Measurements from ENCODE around the gene EXT2.

The EXT2 gene

DNA sequence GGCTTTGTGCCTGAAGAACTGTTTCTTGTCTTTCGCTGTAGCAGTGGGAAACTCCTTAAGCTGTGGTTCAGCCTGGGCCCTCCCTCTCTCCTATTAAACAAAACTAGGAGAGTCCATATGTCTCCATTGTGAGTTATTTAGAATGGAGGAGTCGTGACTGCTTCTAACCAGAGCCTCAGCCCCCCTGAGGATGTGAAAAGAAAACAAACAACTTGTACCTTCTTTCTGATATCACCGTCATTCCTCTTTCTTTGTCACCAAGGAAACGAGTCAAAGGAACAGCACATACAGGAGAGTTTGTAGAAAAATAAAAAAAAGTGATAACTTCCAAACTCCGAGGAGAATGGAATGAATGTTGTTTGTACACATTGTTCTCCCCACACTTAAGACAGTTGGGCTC lies 11.6 kb upstream of the EXT2 start:
- in situ Hi-C loops (cut with HindIII; ENCODE audit: low sequenced_read_pairs): no loop called here

DNA sequence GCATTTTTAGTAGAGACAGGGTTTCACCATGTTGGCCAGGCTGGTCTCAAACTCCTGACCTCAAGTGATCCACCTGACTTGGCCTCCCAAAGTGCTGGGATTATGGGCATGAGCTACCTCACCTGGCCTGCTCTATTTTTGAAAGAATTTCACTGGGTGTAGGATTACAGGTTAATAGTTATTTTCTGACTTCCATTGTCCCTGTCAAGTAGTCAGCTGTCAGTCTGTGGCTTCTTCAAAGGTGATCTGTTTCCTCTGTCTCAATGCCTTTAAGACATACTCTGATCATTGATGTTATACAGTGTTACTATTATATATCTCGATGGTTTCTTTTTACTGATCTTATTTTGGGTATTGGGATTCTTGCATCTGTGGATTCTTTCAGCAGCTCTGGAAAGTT lies 10.1 kb upstream of the EXT2 start:
- in situ Hi-C loops (cut with HindIII; ENCODE audit: low sequenced_read_pairs): no loop called here

DNA sequence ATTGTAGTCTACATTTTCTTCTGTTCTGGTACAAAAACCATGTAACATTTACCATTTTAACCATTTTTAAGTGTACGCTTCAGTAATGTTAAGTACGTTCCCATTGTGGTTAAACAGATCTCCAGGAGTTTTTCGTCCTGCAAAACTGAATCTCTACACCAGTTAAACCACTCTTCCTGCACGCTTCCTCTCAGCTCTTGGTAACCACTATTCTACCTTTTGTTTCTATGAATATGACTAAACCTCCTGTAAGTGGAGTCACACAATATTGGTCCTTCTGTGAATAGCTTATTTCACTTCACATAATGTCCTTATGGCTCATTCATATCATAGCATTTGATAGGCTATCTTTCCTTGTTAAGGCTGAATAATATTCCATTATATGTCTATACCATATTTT lies 7.1 kb upstream of the EXT2 start:
- in situ Hi-C loops (cut with HindIII; ENCODE audit: low sequenced_read_pairs): no loop called here

DNA sequence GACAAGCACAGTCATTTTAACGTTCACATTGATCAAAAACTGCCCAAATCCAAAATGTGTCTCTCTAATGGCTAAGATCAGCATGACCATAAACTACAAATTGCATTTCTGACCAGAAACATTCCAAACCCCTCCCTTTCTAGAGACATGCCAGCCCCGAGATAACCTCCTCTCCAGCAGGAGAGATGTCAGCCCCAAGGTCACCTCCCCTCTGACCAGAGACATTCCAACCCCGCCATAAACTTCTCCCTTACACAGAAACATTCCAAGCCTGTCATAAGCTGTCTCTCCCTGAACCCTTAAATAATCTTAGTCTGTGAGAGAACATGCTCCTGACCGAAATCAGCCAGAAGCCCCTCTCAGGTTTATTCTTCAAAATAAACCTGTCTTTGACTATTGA lies 6.6 kb upstream of the EXT2 start:
- in situ Hi-C loops (cut with HindIII; ENCODE audit: low sequenced_read_pairs): no loop called here

DNA sequence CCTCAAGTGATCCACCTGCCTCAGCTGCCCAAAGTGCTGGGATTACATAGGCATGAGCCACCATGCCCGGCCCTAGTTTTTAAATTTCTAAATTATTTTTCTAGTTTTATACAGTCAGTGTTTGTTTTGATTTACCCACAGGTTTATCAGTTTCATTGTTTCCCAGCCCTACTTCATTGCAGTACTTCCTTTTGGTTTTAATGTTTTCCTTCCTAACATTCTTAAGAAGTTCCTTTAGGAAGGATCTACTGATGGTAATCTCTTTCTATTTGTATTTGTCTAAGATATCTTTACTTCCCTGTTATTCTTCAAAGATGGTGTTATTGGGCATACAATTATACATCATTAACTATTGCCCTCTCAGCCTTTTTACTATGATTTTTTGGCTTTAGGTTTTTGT lies 4.9 kb upstream of the EXT2 start:
- in situ Hi-C loops (cut with HindIII; ENCODE audit: low sequenced_read_pairs): no loop called here

DNA sequence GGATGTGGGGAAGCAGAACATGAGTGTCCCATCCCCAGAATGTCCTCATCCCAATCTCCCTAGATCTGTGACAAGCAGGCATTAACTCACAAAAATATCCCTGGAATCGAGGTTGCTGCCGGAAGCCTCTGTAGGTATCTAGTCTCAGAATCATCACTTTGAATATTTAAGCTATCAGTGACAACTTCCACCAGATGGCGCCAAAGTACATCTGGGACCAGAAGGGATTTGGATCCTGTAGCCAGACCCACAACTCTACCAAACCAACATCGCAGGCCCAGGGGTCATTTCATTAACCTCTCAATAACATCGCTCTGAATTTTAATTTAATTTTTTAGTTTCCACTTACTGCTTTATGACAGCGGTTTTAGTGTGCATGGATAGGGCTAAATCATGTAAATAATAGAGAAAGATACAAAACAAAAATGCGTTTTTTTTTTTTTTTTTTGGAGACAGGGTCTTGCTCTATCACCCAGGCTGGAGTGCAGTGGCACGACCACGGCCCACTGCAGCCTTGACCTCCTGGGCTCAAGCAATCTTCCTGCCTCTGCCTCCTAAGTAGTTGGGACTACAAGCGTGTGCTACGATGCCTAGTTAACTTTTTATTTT lies 1.1 kb upstream of the EXT2 start:
- in situ Hi-C loops (cut with HindIII; ENCODE audit: low sequenced_read_pairs): no loop called here

DNA sequence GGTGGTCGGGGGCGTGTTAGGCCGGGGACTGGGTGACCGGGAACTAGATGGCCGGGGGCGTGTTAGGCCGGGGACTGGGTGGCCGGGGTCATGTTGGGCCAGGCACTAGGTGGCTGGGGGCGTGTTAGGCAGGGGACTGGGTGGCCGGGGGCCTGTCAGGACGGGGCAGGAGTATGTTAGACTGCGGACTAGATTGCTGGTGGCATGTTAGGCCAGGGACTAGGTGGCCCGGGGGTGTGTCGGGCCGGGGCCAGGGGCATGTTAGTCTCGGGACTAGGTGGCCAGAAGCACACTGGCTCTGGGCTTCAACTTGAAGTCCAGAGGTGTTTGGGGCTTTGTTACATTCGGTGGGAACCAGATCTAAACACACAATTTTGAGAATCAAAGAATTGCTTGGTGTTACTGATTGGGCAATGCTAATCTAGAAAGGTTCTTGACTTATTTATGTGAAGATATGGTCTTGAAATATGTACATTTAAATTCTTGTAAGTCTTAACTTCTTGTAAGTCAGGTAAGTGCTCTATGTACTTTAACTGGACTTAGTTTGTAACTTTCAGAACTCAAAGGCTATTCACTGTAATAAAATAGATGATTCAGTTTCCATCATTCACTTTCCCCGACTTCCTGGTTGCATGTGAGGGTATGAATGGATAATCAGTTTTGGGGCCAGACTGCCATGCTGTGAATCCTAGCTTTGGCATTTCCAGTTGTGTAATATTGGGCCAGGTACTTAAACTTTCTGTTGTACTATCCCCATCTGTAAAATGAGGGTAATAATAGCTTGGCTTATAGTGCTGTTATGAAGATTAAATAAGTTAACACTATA lies 1.1 kb downstream of the EXT2 start:
- in situ Hi-C loops (cut with HindIII; ENCODE audit: low sequenced_read_pairs): no loop called here

DNA sequence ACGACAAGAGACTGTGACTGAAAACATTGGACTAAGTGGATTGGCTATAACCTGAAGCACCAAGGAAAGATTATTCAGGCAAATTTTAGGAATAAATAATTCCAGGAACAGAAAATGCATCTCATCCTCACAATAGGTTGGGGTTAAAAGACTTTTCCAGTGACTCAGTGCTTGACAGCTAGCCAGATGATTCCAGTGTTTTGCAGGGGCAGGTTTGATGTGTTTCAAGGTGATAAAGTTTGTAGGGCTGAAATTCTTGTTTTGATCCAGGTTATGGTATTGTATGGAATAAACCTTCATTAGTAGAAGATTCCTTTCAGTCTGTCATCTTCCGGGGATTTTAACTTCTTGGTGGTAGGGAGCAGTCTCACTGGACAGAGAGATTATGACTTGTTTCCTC lies 2.3 kb downstream of the EXT2 start:
- in situ Hi-C loops (cut with HindIII; ENCODE audit: low sequenced_read_pairs): no loop called here

DNA sequence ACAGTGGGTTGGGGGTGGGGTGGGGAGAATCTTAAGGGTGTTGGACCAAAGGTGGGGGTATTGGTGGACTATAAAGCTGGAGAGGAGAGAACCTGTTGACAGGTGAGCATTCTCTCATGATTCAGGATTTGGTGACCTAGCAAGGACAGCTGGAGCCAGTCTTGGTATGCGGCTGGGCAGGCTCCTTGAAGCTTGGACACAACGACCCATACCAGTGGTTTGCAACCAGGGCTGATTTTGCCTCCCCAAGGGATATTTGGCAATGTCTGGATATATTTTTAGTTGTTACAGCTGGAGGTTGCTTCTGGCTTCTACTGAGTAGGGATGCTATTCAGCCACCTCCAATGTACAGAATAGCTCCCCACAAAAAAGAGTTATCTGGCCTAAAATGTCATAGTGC lies 5.6 kb downstream of the EXT2 start:
- in situ Hi-C loops (cut with HindIII; ENCODE audit: low sequenced_read_pairs): loop anchor here (25.0 kb wide), 2 partner anchors 436 to 786 kb away; no protein-coding TSS in a partner anchor

DNA sequence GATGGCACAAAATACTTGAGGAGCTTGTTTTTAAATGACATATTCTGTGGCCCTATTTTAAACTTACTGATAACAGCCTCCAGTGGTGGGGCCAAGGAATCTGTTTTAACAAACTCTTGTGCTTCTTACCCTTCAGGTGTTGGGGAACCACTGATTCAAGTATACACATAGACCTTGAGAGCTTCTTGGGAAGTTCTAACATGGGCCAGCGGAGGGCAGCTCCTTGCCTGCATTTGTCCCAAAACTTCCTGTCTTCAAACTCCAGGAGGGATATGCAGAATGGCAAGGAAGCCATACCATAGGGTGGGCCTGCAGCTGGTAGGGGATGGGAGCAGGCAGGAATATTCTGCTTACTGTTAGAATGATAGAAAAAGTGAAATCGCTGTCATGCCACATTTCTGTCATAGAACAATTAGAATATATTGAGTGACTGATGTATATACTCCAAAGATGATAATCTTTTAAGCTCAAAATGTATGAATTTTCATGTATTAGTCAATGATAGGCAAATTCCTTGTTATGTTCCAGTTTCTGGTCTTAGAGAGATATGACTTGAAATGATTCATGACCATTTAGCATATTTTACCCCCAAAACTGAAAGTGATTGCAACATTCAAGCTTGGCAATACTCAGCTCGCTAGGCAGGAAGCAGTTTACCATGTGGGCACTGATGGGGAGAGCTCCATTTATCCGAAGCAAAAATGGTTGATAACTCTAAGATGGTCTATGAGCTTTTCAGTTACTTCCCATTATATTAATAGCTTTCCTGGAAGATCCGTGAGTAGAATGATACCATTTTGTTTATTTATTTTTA lies 9.2 kb downstream of the EXT2 start:
- in situ Hi-C loops (cut with HindIII; ENCODE audit: low sequenced_read_pairs): loop anchor here (25.0 kb wide), 2 partner anchors 433 to 783 kb away; no protein-coding TSS in a partner anchor

DNA sequence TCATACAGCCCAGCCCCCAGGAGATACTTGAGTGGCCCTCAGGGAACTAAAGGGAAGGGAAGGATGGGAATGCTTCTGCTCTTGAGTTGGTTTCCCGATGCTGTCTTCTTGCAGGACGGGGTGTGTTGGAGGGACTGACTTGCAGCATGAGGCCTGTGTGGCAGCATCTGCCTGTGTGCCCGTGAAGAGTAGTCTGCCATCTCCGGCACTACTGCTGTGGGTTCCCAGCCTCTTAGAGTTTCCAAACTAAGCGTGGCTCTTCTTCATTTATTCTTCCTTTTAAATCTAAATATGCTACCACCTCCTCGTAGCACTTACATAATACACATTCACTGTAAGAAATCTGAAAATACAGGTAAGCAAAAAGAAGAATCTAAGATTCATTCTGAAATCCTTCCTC lies 12.8 kb downstream of the EXT2 start:
- in situ Hi-C loops (cut with HindIII; ENCODE audit: low sequenced_read_pairs): loop anchor here (25.0 kb wide), 2 partner anchors 429 to 779 kb away; no protein-coding TSS in a partner anchor

DNA sequence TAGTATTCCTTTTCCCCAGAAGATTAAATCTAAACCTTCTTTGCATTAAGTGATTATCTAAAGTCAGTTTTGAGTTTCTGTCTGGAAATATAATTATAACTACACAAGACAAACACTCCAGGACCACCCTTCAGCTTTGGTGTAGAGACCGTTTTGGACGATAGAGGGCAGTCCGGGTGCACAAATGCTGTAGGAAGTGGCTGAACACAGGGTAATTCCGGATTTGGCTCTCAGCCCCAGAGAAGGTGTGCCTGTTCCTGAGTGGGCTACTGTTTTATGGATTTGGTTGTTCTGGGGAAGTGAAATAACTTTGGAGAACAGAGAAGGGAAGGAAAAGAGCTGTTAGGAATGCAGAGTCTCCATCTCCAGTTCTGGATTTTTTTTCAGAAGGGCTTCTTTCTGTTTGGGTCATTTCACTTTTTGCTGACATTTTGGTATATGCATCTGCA lies 14.8 kb downstream of the EXT2 start:
- in situ Hi-C loops (cut with HindIII; ENCODE audit: low sequenced_read_pairs): loop anchor here (25.0 kb wide), 2 partner anchors 427 to 777 kb away; no protein-coding TSS in a partner anchor

DNA sequence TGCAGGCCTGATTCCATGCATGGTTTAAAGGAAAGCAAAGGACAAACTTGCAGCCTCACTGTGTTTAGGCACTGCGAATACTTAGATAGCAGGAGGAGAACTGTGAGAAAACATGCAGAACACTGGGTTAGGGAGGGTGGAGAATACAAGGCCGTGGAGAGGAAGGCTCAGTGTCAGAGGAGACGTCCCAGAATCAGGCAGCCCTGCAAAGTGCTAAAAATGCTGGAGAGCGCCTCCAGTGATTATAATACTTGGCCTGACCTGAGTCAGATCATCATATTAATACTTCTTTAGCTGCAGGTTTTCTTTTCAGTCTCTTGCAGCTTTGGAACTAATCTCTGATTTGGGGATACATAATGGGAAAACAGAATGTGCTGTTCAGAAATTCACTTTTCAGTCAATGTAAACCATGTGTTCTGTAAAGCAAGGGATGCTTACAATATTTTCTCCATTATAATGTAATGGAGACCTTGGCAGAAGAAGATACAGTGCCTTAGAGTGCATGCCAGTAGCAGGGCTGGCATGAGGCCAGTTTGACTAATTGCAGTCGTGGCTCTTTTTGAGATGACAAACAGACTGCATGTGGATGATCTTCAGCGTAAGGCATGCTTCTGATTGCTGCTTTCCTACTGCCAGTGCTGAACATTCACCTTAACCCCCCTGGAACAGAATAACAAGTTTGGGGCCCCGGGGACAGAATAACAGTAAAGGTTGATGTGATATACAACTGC lies 16.8 kb downstream of the EXT2 start:
- in situ Hi-C loops (cut with HindIII; ENCODE audit: low sequenced_read_pairs): loop anchor here (25.0 kb wide), 2 partner anchors 425 to 775 kb away; no protein-coding TSS in a partner anchor

DNA sequence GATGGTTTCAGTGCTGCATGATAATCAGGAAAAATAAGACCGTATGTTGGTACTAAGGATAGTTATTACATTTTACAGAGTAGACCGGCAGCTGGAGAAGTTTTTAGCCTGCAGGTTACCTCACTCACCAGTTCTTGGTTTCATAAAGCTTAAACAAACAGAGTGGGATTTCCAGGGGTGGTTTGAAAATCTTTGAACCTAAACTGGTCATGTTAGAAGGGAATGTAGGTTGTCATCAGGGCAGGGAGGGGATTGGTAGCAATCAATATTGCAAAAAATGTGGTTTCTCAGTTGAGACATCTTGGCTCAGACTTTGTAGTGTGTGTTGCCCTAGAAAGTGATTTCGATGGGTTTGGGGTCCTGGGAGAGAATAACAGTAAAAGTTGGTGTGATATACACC lies 17.5 kb downstream of the EXT2 start:
- in situ Hi-C loops (cut with HindIII; ENCODE audit: low sequenced_read_pairs): loop anchor here (25.0 kb wide), 2 partner anchors 424 to 774 kb away; no protein-coding TSS in a partner anchor

DNA sequence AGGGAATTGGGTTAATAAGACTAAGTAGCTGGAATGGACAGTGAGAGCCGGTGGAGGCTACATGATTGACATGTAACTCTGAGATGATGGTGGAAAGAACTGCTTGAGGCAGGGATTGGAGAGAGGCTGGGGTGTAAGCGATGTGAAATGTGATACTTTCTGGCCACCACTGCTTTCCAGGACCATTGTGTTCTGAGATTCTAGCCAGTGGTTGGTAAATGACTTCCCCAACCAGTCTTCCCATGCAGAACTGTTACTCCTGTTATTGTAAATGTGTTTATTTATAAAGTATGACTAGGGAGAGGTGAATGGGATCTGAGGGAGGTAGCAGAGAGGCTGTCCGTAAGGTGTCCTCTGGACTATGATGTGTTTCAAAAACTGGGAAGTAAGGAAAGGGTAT lies 18.1 kb downstream of the EXT2 start:
- in situ Hi-C loops (cut with HindIII; ENCODE audit: low sequenced_read_pairs): loop anchor here (25.0 kb wide), 2 partner anchors 424 to 774 kb away; no protein-coding TSS in a partner anchor

DNA sequence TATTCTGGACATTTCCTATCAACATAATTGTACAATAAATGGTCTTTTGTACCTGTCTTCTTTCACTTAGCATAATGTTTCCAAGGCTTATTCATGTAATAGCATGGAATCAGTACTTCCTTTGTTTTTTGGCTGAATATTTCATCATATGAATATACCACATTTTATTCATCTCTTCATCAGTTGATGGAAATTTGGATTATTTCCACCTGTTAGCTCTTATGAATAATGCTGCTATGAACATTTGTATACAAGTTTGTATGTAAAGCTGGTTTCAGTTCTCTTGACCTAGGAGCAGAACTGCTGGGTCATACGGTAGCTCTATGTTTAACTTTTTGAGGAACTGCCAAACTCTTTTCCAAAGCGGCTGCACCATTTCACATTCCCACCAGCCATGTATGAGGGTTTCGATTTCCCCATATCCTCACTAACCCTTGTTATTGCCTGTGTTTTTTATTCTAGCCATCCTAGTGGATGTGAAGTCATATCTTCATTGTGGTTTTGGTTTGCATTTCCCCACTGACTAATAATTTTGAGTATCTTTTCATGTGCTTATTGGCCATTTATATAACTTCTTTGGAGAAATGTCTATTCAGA lies 20.9 kb downstream of the EXT2 start:
- in situ Hi-C loops (cut with HindIII; ENCODE audit: low sequenced_read_pairs): loop anchor here (25.0 kb wide), 2 partner anchors 421 to 771 kb away; no protein-coding TSS in a partner anchor

DNA sequence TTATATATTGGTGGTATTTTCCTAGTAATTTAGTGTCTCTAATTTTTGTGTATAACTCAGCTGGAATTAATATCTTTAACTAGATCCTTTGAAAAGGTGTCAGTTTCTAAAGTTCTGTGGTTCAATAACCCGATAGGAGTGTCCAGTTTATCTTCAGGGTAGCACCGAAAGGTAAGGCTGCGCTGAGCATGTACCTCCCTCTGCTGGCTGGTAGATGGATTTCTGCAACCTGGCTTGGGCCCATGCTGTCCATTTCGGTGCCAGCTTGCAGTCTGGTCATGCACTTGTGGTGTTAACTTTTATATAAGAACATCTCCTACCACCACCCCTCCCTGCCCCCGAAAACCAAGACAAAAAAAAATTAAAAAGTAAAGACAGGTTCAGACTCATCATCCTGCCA lies 24.7 kb downstream of the EXT2 start:
- in situ Hi-C loops (cut with HindIII; ENCODE audit: low sequenced_read_pairs): loop anchor here (25.0 kb wide), 2 partner anchors 417 to 767 kb away; no protein-coding TSS in a partner anchor

DNA sequence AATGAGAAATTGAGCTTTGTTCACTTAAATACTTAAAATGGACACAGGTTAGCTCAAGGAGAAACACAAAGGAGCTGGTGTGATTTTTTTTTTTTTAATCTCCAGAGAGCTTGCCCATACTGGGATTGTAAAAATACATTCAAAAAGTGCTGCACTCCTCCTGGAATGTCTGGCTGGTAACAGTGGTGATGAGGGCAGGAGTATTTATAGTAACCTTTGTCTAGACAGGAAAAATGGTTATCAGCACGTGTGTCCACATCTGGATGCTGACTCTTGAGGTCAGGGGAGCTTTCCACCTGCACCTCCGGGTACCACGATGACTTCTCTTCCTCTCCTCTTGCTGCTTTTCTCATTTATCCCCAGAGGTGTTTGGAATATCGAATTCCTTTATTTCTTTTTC lies 30.1 kb downstream of the EXT2 start:
- in situ Hi-C loops (cut with HindIII; ENCODE audit: low sequenced_read_pairs): no loop called here

DNA sequence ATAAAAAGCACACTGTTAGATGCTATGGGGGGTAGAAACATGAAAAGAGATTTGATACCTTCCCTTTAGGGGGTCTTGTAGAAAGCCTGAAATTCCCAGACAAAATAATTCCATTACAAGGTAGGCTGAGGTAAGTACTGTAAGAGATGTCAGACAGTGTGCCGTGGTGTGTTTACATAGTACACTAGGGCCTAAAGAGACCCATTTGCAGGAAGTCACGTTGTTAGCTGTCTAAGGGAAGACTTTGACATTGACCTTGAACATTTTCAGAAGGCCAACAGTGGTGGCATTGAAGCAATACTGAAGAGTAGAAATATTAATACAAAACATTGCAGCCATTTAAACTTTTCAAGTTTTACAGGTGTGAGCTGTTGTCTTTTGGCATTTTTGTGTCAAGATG lies 30.8 kb downstream of the EXT2 start:
- in situ Hi-C loops (cut with HindIII; ENCODE audit: low sequenced_read_pairs): no loop called here

DNA sequence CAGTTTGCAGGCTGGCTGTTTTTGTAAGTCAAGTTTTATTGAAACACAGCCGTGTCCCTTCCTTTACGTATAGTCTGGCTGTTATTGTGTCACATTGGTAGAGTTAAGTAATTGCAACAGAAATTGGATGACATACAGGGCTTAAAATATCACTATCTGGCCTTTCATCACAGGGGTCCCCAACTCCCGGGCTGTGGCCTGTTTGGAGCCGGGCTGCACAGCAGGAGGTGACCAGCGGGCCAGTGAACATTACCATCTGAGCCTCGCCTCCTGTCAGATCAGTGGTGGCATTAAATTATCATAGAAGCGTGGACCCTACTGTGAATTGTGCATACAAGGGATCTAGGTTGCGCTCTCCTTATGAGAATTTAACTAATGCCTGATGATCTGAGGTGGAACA lies 31.7 kb downstream of the EXT2 start:
- in situ Hi-C loops (cut with HindIII; ENCODE audit: low sequenced_read_pairs): no loop called here

Measured in endothelial cell of hepatic sinusoid (primary cell).